Glutamatergic neuron (in vitro differentiated cells): ENCODE results near the gene PPFIA3. TPM values are rescaled to one million over a fixed set of nuclear protein-coding genes. Genes with fewer than 3 reads are reported as not detected.
A peak's percentile ranks its signal among the peaks of the same experiment; 100 is the strongest.

ENCODE experiments used
- DNase-seq: peaks from one replicate; pipeline ENCODE4 v3.0.0; 2022
- H3K27ac Mint-ChIP-seq: one replicate; pipeline ENCODE4 v1.8.0; 2020; ENCODE audit warnings: mild to moderate bottlenecking, mixed read lengths, inconsistent platforms; ENCODE audit not compliant: unreplicated experiment
- H3K27me3 Mint-ChIP-seq: one replicate; pipeline ENCODE4 v1.8.0; 2020; ENCODE audit warnings: mild to moderate bottlenecking, moderate library complexity, mixed read lengths, inconsistent platforms; ENCODE audit not compliant: unreplicated experiment
- H3K36me3 Mint-ChIP-seq: one replicate; pipeline ENCODE4 v1.8.0; 2020; ENCODE audit warnings: mild to moderate bottlenecking, mixed read lengths, inconsistent platforms; ENCODE audit not compliant: unreplicated experiment
- H3K4me1 Mint-ChIP-seq: one replicate; pipeline ENCODE4 v1.8.0; 2020; ENCODE audit warnings: mild to moderate bottlenecking, low read depth, mixed read lengths, inconsistent platforms; ENCODE audit not compliant: unreplicated experiment
- H3K4me3 Mint-ChIP-seq: one replicate; pipeline ENCODE4 v1.8.0; 2020; ENCODE audit warnings: mild to moderate bottlenecking, mixed read lengths, inconsistent platforms; ENCODE audit not compliant: unreplicated experiment
- H3K9me3 Mint-ChIP-seq: one replicate; pipeline ENCODE4 v1.8.0; 2020; ENCODE audit warnings: mild to moderate bottlenecking, moderate library complexity, mixed read lengths, inconsistent platforms; ENCODE audit not compliant: unreplicated experiment
- CTCF ChIP-seq: fragments of 200-600 bp; sonication (generic); IDR thresholded peaks from one replicate; pipeline ENCODE4 v1.5.0; 2021; ENCODE audit not compliant: partially characterized antibody, unreplicated experiment
- total RNA-seq: library from RNA; stranded (reverse); fragmentation: NEBNext Ultra II Directional; extraction: Animal tissue kit (Norgen Biotek cat#: 25700); gene quantifications from one replicate; pipeline ENCODE4 v1.2.1, GENCODE V29; 2021; ENCODE audit not compliant: unreplicated experiment

Gene PPFIA3
- total RNA-seq, 1 donor from 2014 or later: 104 TPM

DNA sequence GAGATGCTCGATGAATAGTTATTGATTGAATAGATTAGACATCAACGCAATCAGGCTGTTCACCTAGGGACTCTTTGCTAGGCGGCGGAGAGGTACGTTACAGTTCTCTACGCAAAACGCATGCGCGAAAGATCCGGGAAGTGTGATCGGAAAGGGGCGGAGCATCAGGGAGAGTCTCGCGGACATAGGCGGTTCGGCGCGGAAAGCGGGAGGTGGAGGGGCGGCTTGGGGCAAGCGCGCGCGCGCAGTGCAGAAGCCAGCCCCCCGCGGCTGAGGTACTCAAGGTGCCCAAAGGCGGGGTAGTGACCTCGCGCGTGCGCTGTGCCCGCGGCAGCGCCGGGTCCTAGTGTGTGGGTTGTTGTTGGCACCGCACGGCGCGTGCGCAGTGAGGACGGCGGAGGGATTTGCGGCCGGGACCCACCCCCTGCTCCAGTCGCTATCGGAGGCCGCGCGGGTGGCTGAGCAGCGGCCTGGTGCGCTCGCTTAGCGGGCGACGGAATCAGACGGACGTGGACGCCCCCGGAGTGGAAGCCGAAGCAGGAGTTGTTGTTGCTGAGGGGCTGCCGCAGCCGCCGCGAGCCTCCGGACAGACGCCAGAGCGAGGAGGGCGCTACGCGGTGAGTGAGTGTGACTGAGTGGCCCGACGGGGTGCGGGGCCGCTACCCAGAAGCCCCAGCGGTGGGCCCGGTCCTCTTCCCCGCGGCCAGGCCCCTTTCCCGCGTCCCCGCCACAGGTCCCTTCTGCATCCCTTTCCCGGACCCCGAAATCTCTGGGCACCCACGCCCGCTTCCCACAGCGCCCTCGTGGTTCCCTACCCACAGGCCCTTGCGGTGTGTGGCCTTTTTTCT, 34.1 kb upstream of the PPFIA3 start, which contains the start of gene SNRNP70:
SNRNP70 (plus strand) TSS at position 432 of the 848 bp plus-strand sequence. CDS start 964 bp downstream, outside the sequence.
- no peak for TF ChIP-seq CTCF
- peaks cover 9% of the 10 kb centered on the region for H3K4me1 Mint-ChIP-seq
- peak; percentile 100 for DNase-seq
- peaks cover 17% of the 10 kb centered on the region for H3K9me3 Mint-ChIP-seq
- peaks cover 10% of the 10 kb centered on the region for H3K27me3 Mint-ChIP-seq
- H3K4me3 Mint-ChIP-seq: peak within 1 kb of the TSS; percentile 99
- H3K36me3 Mint-ChIP-seq: no peaks in the 10 kb centered on the region
- peak within 1 kb of the TSS; percentile 89 for H3K27ac Mint-ChIP-seq

DNA sequence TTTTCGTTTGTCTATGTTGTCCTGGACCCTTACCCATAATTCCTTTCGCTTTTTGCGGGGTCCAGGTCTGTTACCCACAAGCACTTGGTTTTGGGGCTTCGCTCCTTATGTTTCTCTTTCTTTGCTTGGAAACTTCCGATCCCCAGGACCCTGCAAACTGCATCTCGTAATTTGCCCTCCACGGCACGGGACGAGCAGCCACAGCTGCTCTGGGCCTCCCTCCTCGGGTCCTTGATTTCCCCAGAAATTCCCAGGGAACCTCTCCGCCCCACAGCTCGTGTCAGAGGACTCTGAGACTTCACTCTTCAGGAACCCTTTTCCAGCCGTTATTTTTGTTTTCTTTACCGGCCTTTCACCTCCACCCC, 33.5 kb upstream of the PPFIA3 start:
- Mint-ChIP-seq H3K27me3 (peaks cover 10% of the 10 kb centered on the region), H3K9me3 (peaks cover 13% of the 10 kb centered on the region), H3K4me1 (peaks cover 9% of the 10 kb centered on the region), H3K27ac (peak overlapping the region; percentile 89), H3K36me3 (no peaks in the 10 kb centered on the region), H3K4me3 (peak overlapping the region; percentile 99)
- no peak for TF ChIP-seq CTCF
- DNase-seq: no peak

DNA sequence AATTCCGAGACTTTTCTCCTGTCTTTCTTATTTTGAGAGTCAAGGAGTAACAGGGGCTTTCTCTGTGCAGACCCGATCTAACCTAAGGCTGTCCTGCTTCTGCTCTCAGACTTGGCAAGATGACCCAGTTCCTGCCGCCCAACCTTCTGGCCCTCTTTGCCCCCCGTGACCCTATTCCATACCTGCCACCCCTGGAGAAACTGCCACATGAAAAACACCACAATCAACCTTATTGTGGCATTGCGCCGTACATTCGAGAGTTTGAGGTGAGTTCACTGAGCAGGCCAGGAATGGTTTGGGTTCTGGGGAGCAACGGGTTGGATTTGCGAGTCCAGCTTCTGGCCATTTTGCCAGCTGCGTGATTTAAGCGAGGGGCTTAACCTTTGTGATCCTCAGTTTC, 33.0 kb upstream of the PPFIA3 start:
- Mint-ChIP-seq H3K27ac (peak overlapping the region; percentile 89), H3K27me3 (peaks cover 10% of the 10 kb centered on the region), H3K4me1 (peaks cover 9% of the 10 kb centered on the region), H3K4me3 (peak overlapping the region; percentile 99), H3K9me3 (peaks cover 13% of the 10 kb centered on the region), H3K36me3 (peaks cover under 1% of the 10 kb centered on the region)
- TF ChIP-seq CTCF: no peak
- DNase-seq: no peak

GRCh38 chr19:49091391-49092038, 27.8 kb upstream of the PPFIA3 start:
- no peak for DNase-seq
- Mint-ChIP-seq H3K9me3 (peaks cover 9% of the 10 kb centered on the region), H3K27ac (no peak overlapping the region), H3K4me1 (peaks cover 9% of the 10 kb centered on the region), H3K4me3 (no peak overlapping the region), H3K36me3 (peaks cover 3% of the 10 kb centered on the region), H3K27me3 (peaks cover 4% of the 10 kb centered on the region)
- no peak for TF ChIP-seq CTCF

GRCh38 chr19:49092686-49093085, 26.7 kb upstream of the PPFIA3 start:
- Mint-ChIP-seq H3K9me3 (peaks cover 4% of the 10 kb centered on the region), H3K27ac (no peak overlapping the region), H3K36me3 (peaks cover 3% of the 10 kb centered on the region), H3K27me3 (peaks cover 4% of the 10 kb centered on the region), H3K4me3 (no peak overlapping the region), H3K4me1 (peaks cover 4% of the 10 kb centered on the region)
- no peak for DNase-seq
- TF ChIP-seq CTCF: no peak
